ENCODE data around the gene NAPSA.
"Not testable (repeated sequence)": the region's sequence is repeated elsewhere in the genome, so short reads cannot be mapped to it uniquely, and the experiment has no call there.

NAPSA gene

DNA sequence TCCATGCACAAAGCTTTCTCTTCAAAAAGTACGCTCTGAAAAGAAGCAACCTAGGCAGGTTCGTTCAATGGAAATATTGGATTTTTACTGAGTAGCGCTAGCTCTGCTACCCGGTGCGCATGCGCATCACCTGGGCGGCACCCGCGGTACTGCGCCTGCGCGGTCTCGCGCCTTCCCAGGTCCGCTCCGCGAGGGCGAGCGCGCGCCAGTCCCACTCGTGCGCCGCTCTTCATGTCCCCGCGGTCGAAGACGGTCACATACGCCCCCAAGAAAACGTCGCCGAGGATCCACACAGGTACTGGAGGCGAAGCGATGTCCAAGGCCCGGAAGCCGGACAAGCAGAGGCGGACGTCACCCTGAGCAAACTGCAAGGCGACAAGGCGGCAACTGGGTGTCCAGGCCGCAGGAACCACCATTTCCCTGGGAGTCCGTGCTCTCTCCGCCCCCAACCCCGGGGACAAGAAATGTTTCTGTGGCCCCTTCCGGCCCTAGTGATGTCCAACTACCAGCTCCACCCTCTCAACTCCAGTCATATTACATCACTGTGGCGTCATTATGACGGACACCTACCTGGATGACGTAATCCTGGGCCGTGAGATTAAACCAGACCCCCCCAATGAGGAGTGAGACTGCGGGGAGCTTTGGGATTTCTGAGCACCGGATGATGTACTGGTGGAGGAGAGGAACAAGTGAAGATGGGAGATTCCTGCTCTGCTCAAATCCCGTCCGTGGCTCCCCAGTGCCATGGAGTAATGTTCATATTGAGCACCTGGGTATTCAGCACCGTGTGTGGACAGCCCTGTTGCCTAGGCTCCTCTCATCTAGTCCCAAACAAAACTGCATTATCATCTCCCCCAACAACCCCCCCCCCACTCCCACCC, 31.5 kb downstream of the NAPSA start:
- Histone ChIP-seq H3K9me3 (ENCODE audit: control insufficient read depth in 1 of 2, low read length in 2 of 2) (no peaks in the 10 kb centered on the region), H3K4me3 (ENCODE audit: low read depth in 1 of 2, low read length in 2 of 2) (peak overlapping the region; percentile 56 to 64), H3K36me3 (ENCODE audit: control insufficient read depth in 1 of 2, insufficient read depth in 2 of 2, low read length in 2 of 2) (no peaks in the 10 kb centered on the region), H3K27ac (ENCODE audit: low read length) (no peak overlapping the region), H3K27me3 (ENCODE audit: low read depth, low read length) (peaks cover 23% of the 10 kb centered on the region), H3K4me1 (ENCODE audit: control insufficient read depth in 1 of 2, insufficient read depth in 2 of 2, low read length in 2 of 2) (peaks cover 6 to 35% of the 10 kb centered on the region in 2 donors)

DNA sequence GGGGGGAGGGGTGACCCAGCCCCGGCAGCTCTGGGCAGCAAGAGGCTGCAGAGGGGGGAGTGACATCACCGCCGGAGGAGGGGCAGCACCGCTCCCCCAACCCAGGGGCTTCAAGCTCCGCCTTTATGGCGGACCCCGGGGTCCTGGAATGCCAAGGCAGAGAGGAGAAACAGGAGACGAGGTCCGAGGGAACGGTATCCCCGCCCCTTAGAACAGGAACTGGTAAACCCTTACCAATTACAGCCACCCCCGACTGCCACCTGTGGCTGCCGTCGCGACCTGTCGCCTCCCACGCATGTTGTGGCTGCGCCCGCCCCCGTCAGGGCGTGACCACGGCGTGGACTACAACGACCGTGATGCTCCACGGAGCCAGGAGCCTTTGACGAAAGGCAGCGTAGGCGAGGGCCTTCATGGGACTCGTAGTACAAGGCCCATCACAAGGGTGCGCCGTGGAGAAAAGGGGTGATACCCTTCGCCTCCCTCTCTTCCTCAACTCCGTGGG, 32.2 kb downstream of the NAPSA start:
- Histone ChIP-seq H3K36me3 (ENCODE audit: control insufficient read depth in 1 of 2, insufficient read depth in 2 of 2, low read length in 2 of 2) (no peaks in the 10 kb centered on the region), H3K27me3 (ENCODE audit: low read depth, low read length) (peaks cover 23% of the 10 kb centered on the region), H3K4me3 (ENCODE audit: low read depth in 1 of 2, low read length in 2 of 2) (peak overlapping the region; percentile 56 to 64), H3K9me3 (ENCODE audit: control insufficient read depth in 1 of 2, low read length in 2 of 2) (no peaks in the 10 kb centered on the region), H3K27ac (ENCODE audit: low read length) (no peak overlapping the region), H3K4me1 (ENCODE audit: control insufficient read depth in 1 of 2, insufficient read depth in 2 of 2, low read length in 2 of 2) (peaks cover 6 to 35% of the 10 kb centered on the region in 2 donors)

DNA sequence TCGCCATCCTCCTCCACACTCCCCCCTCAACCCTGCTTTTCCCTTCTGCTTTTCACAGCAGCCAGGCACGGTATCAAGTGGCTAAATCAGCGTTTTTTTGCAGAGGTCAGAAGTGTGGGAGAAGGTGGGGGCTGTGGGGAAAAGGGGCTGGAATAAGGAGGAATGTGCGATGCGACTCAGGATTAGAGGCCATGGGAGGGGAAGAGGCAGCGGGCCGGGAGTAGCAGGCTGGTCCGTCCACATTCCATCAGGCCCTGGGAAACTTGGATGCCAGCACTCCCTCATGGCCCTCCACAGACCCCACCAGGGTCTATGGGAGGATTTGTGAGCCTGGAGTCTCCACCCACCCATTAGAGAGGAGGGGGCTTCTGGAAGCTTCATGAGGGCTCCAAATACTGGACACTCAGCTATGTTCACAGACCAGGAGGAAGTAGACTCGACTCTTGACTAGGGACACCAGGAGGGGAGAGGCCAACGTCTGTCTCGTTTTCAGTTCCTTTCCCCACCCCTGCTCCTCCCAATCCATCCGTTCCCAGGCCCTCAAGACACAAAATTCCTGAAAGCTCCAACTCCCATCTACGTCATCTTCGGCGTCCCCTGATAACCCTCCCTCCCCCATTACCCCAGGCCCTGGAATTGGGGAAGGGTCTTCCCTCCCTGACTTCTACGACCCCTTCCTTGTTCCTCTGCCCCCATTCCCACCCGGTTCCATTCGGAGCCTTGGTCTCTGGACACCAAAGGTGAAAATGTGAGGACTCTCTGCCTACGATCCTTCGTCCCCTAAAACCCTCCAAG, 33.0 kb downstream of the NAPSA start:
- Histone ChIP-seq H3K27ac (ENCODE audit: low read length) (no peak overlapping the region), H3K36me3 (ENCODE audit: control insufficient read depth in 1 of 2, insufficient read depth in 2 of 2, low read length in 2 of 2) (no peaks in the 10 kb centered on the region), H3K9me3 (ENCODE audit: control insufficient read depth in 1 of 2, low read length in 2 of 2) (no peaks in the 10 kb centered on the region), H3K4me3 (ENCODE audit: low read depth in 1 of 2, low read length in 2 of 2) (peak overlapping the region in 1 of 2 donors; percentile 56), H3K27me3 (ENCODE audit: low read depth, low read length) (peaks cover 28% of the 10 kb centered on the region), H3K4me1 (ENCODE audit: control insufficient read depth in 1 of 2, insufficient read depth in 2 of 2, low read length in 2 of 2) (peaks cover 6 to 38% of the 10 kb centered on the region in 2 donors)

DNA sequence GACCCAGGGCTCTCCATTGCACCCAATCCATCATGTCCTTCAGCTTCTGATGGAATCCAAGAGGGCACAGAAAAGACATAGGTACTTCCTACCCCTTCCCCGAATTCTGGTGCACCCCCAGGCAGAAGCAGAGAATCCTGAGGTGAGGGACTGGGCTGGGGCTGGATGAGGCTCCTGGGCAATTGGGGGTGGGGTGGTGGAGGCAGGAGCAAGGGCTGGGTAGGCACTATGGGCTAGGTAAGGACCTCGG, 33.5 kb downstream of the NAPSA start:
- Histone ChIP-seq H3K4me1 (ENCODE audit: control insufficient read depth in 1 of 2, insufficient read depth in 2 of 2, low read length in 2 of 2) (peaks cover 6 to 38% of the 10 kb centered on the region in 2 donors), H3K9me3 (ENCODE audit: control insufficient read depth in 1 of 2, low read length in 2 of 2) (no peaks in the 10 kb centered on the region), H3K4me3 (ENCODE audit: low read depth in 1 of 2, low read length in 2 of 2) (no peak overlapping the region), H3K27me3 (ENCODE audit: low read depth, low read length) (peaks cover 33% of the 10 kb centered on the region), H3K27ac (ENCODE audit: low read length) (no peak overlapping the region), H3K36me3 (ENCODE audit: control insufficient read depth in 1 of 2, insufficient read depth in 2 of 2, low read length in 2 of 2) (no peaks in the 10 kb centered on the region)

DNA sequence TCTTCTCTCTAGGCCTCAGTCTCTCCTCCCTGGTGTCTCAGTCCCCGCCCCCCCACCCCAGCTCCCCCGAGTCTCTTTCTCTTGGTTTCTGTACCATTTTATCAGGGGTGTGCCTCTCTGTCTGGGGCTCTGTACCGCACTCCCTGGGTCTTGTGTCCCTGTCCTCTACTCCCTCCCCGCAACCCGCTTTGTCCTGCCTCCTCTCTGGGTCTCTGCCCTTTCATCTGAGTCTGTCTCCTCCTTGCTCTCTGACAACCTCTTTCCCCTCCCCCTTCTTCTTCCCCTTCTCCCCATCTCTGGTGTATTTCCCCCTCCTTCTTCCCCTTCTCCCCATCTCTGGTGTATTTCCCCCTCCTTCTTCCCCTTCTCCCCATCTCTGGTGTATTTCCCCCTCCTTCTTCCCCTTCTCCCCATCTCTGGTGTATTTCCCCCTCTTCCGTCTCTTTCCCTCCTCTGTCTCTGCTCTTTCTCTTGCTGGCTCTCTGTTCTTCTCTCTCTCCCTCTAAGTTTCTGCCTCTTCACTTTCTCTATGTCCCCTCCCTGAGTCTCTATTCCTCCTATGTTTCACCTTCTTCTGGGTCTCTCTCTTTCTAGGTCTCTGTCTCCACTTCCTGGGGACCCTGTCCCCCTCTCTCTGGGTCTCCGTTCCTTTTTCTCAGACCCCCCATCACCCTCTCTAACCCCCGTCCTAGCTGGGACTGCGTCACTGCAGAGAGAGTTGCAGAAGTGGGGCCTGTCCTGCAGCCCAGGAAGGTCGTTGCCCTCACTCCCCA, 34.0 kb downstream of the NAPSA start:
- Histone ChIP-seq H3K36me3 (ENCODE audit: control insufficient read depth in 1 of 2, insufficient read depth in 2 of 2, low read length in 2 of 2) (no peaks in the 10 kb centered on the region), H3K4me1 (ENCODE audit: control insufficient read depth in 1 of 2, insufficient read depth in 2 of 2, low read length in 2 of 2) (peaks cover 6 to 39% of the 10 kb centered on the region in 2 donors), H3K27ac (ENCODE audit: low read length) (no peak overlapping the region), H3K27me3 (ENCODE audit: low read depth, low read length) (peaks cover 38% of the 10 kb centered on the region), H3K4me3 (ENCODE audit: low read depth in 1 of 2, low read length in 2 of 2) (peak overlapping the region; percentile 3 to 51), H3K9me3 (ENCODE audit: control insufficient read depth in 1 of 2, low read length in 2 of 2) (no peaks in the 10 kb centered on the region)

DNA sequence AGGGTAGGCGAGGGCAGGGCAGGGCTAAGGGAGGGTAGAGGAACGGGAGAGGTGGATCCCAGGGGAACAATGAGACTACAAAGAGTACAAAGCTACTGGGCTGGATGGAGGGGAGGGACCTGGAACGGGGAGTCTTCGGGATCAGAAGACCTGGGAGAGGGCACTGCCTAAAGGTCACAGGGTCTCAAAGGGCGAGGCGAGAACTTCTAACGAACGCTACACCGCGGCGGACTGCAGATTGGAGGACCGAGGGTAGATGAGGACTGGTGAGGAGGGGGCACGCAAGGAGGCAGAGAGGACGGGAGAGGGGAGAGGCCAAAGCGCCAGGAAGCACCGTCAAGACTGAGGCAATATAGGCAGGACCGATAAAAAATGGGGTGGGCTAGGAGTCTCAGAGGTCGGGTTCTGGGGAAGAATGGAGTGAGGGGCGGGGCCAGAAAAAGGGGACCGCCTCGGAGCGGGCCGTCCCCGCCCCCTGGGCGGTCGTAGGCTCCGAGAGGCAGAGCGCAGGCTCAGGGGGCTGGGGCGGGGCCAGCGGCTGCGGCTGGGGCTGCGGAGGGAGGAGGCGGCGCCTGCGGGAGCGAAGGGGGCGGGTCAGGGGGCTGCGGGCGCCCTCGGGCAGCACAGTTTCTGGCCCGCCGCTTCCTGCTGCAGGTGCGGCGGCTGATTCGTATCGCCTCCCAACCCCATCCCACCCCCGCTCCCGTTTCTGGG, 34.9 kb downstream of the NAPSA start:
- H3K4me1 ChIP-seq (ENCODE audit: control insufficient read depth in 1 of 2, insufficient read depth in 2 of 2, low read length in 2 of 2) = peaks cover 6 to 48% of the 10 kb centered on the region in 2 donors
- no peaks in the 10 kb centered on the region for H3K9me3 ChIP-seq (ENCODE audit: control insufficient read depth in 1 of 2, low read length in 2 of 2)
- H3K4me3 ChIP-seq (ENCODE audit: low read depth in 1 of 2, low read length in 2 of 2) = peak overlapping the region; percentile 3 to 51
- no peaks in the 10 kb centered on the region for H3K36me3 ChIP-seq (ENCODE audit: control insufficient read depth in 1 of 2, insufficient read depth in 2 of 2, low read length in 2 of 2)
- H3K27ac ChIP-seq (ENCODE audit: low read length) = no peak overlapping the region
- H3K27me3 ChIP-seq (ENCODE audit: low read depth, low read length) = peaks cover 42% of the 10 kb centered on the region

DNA sequence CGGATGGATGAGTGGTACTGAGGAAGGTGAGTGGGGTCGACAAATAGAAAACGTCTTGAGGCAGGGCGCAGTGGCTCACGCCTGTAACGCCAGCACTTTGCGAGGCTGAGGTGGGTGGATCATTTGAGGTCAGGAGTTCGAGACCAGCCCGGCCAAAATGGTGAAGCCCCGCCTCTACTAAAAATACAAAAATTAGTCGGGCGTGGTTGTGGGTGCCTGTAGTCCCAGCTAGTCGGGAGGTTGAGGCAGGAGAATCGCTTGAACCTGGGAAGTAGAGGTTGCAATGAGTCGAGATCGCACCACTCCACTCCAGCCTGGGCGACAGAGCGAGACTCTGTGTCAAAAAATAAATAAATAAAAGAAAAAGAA, 35.5 kb downstream of the NAPSA start:
- peaks cover 6 to 48% of the 10 kb centered on the region in 2 donors for H3K4me1 ChIP-seq (ENCODE audit: control insufficient read depth in 1 of 2, insufficient read depth in 2 of 2, low read length in 2 of 2)
- H3K27me3 ChIP-seq (ENCODE audit: low read depth, low read length) = peaks cover 42% of the 10 kb centered on the region

DNA sequence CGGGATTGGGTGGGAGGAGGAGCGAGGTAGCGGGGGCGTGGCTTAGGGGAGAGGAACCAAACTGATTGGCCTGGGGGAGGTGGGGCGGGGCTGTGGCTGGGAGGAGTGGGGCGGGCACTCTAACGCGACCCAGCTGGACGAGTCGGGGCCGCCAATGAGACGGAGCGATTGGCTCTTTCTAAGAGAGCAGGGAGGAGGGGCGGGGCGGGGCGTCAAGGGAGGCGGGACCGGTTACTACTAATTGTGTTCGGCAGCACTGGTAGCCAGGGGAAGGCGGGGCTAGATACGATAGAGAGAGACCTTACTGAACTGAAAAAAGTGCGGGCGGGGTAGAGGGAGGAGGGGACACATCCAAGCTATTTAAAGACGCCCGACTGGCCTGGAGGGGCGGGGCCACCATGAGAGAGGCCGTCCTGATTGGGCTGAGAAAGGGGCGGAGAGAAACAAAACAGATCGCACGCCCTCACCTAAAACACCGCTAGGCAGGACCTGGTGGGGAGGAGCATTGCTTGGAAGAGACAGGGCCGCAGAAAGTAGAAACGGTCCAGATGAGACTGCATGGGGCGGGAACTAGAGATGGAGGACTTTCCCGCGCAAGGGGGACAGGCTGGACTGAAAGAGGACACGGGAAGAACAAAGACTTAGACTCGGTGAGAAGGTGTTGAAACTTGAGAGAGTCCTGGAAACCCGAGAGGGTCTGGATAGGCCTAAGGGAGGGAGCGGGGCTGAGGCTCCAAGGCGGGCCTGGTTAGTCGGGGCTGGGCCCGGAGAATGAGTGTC, 36.1 kb downstream of the NAPSA start, which contains the start of gene KCNC3:
TSS of gene KCNC3 (minus strand) at position 232 of the 780 bp plus-strand sequence. CDS start 295 bp downstream, outside the sequence.
- peaks cover 6 to 48% of the 10 kb centered on the region in 2 donors for H3K4me1 ChIP-seq (ENCODE audit: control insufficient read depth in 1 of 2, insufficient read depth in 2 of 2, low read length in 2 of 2)
- H3K9me3 ChIP-seq (ENCODE audit: control insufficient read depth in 1 of 2, low read length in 2 of 2) = no peaks in the 10 kb centered on the region
- peak within 1 kb of the TSS; percentile 42 to 51 for H3K4me3 ChIP-seq (ENCODE audit: low read depth in 1 of 2, low read length in 2 of 2)
- H3K27ac ChIP-seq (ENCODE audit: low read length) = no peak within 1 kb of the TSS
- H3K27me3 ChIP-seq (ENCODE audit: low read depth, low read length) = peaks cover 42% of the 10 kb centered on the region
- H3K36me3 ChIP-seq (ENCODE audit: control insufficient read depth in 1 of 2, insufficient read depth in 2 of 2, low read length in 2 of 2) = no peaks in the 10 kb centered on the region

More for the DNA sequence above, 35.5 kb downstream of the NAPSA start:
- peak overlapping the region; percentile 42 to 50 for H3K4me3 ChIP-seq (ENCODE audit: low read depth in 1 of 2, low read length in 2 of 2)
- not testable (repeated sequence) for H3K36me3 ChIP-seq (ENCODE audit: control insufficient read depth in 1 of 2, insufficient read depth in 2 of 2, low read length in 2 of 2); H3K27ac ChIP-seq (ENCODE audit: low read length); H3K9me3 ChIP-seq (ENCODE audit: control insufficient read depth in 1 of 2, low read length in 2 of 2)

DNA sequence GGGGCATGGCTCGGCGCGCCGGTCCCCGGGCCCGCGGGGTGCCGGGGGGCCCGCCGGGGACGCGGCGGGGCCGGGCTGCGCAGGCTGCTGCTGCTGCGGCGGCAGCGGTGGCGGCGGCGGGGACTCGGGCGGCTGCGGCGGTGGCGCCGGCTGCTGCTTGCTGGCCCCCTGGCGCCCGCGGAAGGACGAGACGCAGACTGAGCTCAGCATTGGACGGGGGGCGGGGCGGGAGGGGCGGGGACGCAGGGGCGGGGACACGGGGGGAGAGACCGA, 36.6 kb downstream of the NAPSA start:
- Histone ChIP-seq H3K27me3 (ENCODE audit: low read depth, low read length) (peaks cover 42% of the 10 kb centered on the region), H3K9me3 (ENCODE audit: control insufficient read depth in 1 of 2, low read length in 2 of 2) (no peaks in the 10 kb centered on the region), H3K4me1 (ENCODE audit: control insufficient read depth in 1 of 2, insufficient read depth in 2 of 2, low read length in 2 of 2) (peaks cover 3 to 43% of the 10 kb centered on the region in 2 donors), H3K4me3 (ENCODE audit: low read depth in 1 of 2, low read length in 2 of 2) (no peak overlapping the region), H3K27ac (ENCODE audit: low read length) (no peak overlapping the region), H3K36me3 (ENCODE audit: control insufficient read depth in 1 of 2, insufficient read depth in 2 of 2, low read length in 2 of 2) (no peaks in the 10 kb centered on the region)

DNA sequence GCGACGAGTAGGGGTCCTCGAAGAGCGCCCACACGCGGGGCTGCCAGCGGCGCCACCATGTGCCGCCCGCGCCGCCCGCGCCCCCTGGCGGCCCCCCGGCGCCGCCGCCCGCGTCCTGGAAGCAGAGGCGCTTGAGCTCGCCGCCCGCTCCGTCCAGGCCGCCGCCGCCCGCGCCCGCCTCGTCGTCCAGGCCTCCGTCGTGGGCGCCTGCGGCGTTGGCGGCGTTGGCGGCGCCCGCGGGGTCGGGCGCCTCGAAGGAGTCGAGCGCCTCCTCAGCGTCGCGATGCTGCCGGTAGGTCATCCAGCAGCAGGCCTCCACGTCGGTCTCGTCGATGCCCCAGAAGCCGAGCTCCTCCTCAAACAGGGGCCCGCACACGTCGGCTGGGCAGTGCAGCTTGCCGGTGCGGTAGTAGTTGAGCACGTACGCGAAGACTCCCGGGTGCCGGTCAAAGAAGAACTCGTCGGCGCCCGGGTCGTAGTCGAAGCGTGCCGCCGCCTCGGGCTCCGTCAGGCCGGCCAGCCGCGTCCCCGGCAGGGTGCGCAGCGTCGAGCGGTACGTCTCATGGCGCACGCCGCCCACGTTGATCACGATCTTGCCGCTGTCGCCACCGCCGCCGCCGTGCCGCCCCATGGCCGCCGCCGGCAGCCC, 37.1 kb downstream of the NAPSA start:
- H3K36me3 ChIP-seq (ENCODE audit: control insufficient read depth in 1 of 2, insufficient read depth in 2 of 2, low read length in 2 of 2) = no peaks in the 10 kb centered on the region
- no peaks in the 10 kb centered on the region for H3K9me3 ChIP-seq (ENCODE audit: control insufficient read depth in 1 of 2, low read length in 2 of 2)
- peaks cover 3 to 39% of the 10 kb centered on the region in 2 donors for H3K4me1 ChIP-seq (ENCODE audit: control insufficient read depth in 1 of 2, insufficient read depth in 2 of 2, low read length in 2 of 2)
- no peak overlapping the region for H3K27ac ChIP-seq (ENCODE audit: low read length)
- peak overlapping the region in 1 of 2 donors; percentile 32 for H3K4me3 ChIP-seq (ENCODE audit: low read depth in 1 of 2, low read length in 2 of 2)
- peaks cover 41% of the 10 kb centered on the region for H3K27me3 ChIP-seq (ENCODE audit: low read depth, low read length)

Data from muscle layer of duodenum (tissue), 2 donors.